Stimulated activated CD4-positive, alpha-beta T cell treated with anti-CD3 and anti-CD28 coated beads, Interleukin-1b, Interleukin-23, amount 100 ng/mL, for 48 hours (primary cell): ENCODE data around the gene CEP350.
A peak's percentile ranks its signal among the peaks of the same experiment; 100 is the strongest.
"Not testable (repeated sequence)": the region's sequence is repeated elsewhere in the genome, so short reads cannot be mapped to it uniquely, and the experiment has no call there.

Experiments
- DNase-seq: peaks from one replicate; pipeline ENCODE4 v3.0.0-alpha.2; 2020

The CEP350 gene

GRCh38 chr1:179951383-179952144 is 3.0 kb upstream of the CEP350 start:
- no peak for DNase-seq

GRCh38 chr1:179952186-179952585 is 2.4 kb upstream of the CEP350 start:
- no peak for DNase-seq

- DNase-seq = peak; percentile 58
Measured at GRCh38 chr1:179953974-179954492, 577 bp upstream of the CEP350 start.

- no peak for DNase-seq
Measured at GRCh38 chr1:179955287-179955680, 674 bp downstream of the CEP350 start.

- DNase-seq = no peak
Measured at GRCh38 chr1:179955731-179956130, 1.1 kb downstream of the CEP350 start.

GRCh38 chr1:179958359-179958758 is 3.7 kb downstream of the CEP350 start:
- no peak for DNase-seq

- DNase-seq = not testable (repeated sequence)
Measured at GRCh38 chr1:179962168-179962567, 7.6 kb downstream of the CEP350 start.

GRCh38 chr1:179966551-179966950 is 11.9 kb downstream of the CEP350 start:
- DNase-seq = no peak

- DNase-seq = no peak
Measured at GRCh38 chr1:179968284-179968993, 13.8 kb downstream of the CEP350 start.

- no peak for DNase-seq
Measured at GRCh38 chr1:179968994-179969919, 14.6 kb downstream of the CEP350 start.

- DNase-seq = no peak
Measured at GRCh38 chr1:179969962-179970361, 15.4 kb downstream of the CEP350 start.

- no peak for DNase-seq
Measured at GRCh38 chr1:179971563-179972496, 17.2 kb downstream of the CEP350 start.

- no peak for DNase-seq
Measured at GRCh38 chr1:179973198-179974110, 18.8 kb downstream of the CEP350 start.

GRCh38 chr1:179976970-179977651 is 22.5 kb downstream of the CEP350 start:
- DNase-seq = no peak

GRCh38 chr1:179978199-179979079 is 23.8 kb downstream of the CEP350 start:
- no peak for DNase-seq

GRCh38 chr1:179984101-179984500 is 29.5 kb downstream of the CEP350 start:
- DNase-seq = no peak

- DNase-seq = no peak
Measured at GRCh38 chr1:179984942-179985341, 30.3 kb downstream of the CEP350 start.

GRCh38 chr1:179990847-179991246 is 36.2 kb downstream of the CEP350 start:
- no peak for DNase-seq

GRCh38 chr1:179995576-179995975 is 41.0 kb downstream of the CEP350 start:
- DNase-seq = no peak
